Stimulated activated naive CD4-positive, alpha-beta T cell treated with Interleukin-2 at 50 U/mL for 16 hours (primary cell): ENCODE data around the gene FAM169A.
A peak's percentile ranks its signal among the peaks of the same experiment; 100 is the strongest.
"Not testable (repeated sequence)": the region's sequence is repeated elsewhere in the genome, so short reads cannot be mapped to it uniquely, and the experiment has no call there.

Experiments
- DNase-seq: peaks from one replicate; lab custom pipeline; 2025; lab: John Stamatoyannopoulos, UW

FAM169A gene

GRCh38 chr5:74798977-74799911, 66.9 kb downstream of the FAM169A start:
- DNase-seq, result no peak

- DNase-seq, result not testable (repeated sequence)
Observed at GRCh38 chr5:74791669-74792068, 74.5 kb downstream of the FAM169A start.

DNA sequence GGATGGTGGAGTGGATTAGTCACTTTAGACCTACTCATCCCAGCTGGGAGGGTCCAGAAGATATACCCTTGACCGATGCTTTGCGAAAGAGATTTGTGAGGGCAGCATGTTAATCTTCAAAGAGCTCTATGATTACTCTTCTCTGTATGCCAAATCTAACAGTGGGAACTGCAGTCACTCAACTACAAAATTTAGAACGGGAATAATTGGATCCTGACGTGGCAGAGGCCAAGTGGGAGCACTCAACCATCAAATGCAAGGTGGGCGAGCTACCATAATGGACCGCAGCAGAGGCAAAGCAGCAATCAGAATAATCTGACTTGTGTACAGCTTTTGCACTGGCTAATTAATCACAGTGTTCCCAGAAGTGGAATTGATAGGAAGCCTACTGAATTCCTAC, 78.8 kb downstream of the FAM169A start:
- no peak for DNase-seq

- no peak for DNase-seq
Observed at GRCh38 chr5:74786851-74787250, 79.3 kb downstream of the FAM169A start.

DNA sequence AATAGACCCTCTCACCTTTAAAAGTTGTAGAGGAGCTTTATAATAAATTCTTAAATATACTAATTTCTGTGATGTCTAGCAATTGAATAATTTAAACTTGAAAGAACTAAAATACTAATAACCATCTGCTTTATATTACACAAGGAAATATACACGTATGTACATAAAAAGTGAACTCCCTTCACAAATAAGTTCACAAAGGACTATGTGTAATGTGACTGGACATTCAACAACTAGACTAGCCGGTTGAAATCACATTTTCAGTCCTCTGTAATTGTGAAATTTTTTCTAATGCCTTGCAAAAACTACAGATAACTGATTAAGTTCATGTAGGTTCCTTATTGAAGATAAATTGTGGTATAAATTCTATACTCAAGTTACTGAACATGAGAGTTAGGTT, 87.6 kb downstream of the FAM169A start:
- DNase-seq, result no peak

DNA sequence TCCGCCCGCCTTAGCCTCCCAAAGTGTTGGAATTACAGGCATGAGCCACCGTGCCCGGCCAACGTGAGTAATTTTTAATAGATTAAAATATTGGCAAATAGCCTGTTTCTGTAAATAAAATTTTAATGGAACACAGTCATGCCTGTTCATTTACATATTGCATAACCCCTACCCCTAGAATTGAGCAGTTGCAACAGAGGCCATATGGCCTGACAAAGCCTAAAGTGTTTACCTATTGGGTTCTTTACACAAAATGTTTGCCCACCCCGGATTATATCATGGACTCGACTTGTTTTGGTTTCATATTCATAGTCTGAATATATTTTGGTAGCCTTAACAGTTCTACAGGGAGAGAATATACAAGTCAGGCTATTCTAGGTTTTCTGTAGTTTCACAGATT, 93.8 kb downstream of the FAM169A start:
- DNase-seq, result no peak

DNA sequence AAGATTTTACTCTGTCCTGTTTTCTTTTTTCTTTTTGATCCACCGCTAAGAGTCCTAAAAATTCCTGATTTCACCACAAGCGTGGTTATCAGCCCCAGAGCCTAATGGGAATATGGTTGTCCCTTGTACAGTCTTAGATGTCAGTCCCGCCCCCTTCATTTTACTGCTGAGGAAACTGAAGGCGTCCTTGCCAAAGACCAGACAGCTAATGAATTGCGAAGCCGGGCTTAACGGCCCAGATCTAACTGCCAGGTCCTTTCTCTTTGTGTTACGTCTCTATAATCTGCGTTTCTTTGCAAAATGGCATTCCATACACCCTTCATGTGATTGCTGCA, 98.6 kb downstream of the FAM169A start:
- DNase-seq, result peak; percentile 21

GRCh38 chr5:74766849-74767578, 99.2 kb downstream of the FAM169A start, which contains the start of the genes GFM2 and NSA2:
TSS of gene GFM2 (minus strand) at chr5:74767117. CDS start at chr5:74763742, 3,375 bp downstream.
TSS of gene NSA2 (plus strand) at chr5:74767249. CDS start at chr5:74767361, 112 bp downstream.
- peak; percentile 92 for DNase-seq

DNA sequence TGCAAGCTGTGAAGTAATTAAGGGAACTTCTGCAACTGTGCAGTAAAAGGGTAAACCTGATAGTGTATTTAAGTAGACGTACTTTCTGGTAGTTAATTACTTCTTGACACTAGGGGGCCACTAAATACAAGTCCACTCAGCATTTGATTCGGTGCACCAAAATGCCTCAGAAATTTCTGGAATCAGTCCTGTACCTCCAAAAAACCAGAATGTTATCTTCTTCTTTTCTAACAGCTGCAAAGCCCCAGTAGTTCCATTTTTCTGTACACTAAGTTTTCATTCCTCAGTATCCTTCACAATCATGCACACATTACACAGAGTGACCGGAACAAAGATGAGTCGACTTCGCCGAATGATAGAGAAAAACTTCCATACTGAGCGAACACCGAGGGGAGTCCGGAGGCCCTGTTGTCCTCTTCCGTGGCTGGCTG, 99.8 kb downstream of the FAM169A start:
- peak; percentile 3 for DNase-seq

- DNase-seq, result no peak
Observed at GRCh38 chr5:74765929-74766328, 100.3 kb downstream of the FAM169A start.

DNA sequence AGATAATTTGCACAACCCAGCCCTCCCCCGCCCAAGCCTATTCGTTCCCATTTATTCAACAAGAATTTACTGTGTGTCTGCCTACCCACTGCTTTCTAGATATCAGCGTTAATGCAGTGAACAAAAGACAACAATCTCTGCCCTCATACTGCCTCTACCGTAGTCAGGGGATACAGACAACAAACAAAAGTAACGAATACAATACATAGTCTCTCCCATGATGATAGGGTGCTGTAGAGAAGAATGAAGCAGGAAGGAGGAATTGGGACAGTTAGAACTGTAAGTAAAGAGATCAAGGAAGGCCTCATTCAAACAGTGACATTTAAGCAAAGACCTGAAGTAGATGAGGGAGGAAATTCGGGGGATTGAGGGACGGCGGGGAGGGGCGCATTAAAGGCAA, 101.0 kb downstream of the FAM169A start:
- DNase-seq, result no peak

- no peak for DNase-seq
Observed at GRCh38 chr5:74763504-74763903, 102.7 kb downstream of the FAM169A start.

DNA sequence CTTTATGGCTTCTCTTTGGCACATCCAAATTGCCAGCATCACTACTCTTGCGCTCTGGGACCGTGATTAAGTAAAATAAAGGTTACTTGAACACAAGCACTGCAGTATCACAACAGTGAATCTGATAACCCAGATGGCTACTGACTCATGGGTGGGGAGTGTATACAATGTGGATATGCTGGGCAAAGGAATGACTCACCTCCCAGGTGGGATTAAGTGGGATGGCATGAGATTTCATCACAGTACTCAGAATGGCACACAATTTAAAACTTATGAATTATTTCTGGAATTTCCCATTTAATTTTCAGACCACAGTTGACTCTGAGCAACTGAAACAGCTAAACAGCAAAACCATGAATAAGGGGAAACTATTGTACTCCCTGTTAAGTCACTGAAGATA, 103.6 kb downstream of the FAM169A start:
- peak; percentile 3 for DNase-seq

DNA sequence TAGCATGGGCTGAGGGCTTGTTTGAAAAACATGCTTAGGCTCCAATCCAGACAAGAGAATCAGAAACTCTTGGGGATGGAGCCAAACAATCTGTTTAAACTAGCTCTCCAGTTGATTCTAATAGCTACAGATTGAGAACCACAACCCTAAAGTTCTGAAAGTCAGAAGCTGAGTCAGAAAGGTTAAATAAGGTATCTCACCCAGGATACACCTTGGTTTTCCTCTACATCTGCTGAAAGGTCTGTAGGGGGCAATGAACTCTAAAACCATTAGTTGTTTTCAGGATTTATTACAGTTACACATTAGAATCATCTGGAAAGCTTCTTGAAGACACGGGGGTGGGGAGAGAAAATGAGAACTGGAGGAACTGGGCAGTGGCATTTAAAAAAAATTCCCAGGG, 104.9 kb downstream of the FAM169A start:
- DNase-seq, result no peak

DNA sequence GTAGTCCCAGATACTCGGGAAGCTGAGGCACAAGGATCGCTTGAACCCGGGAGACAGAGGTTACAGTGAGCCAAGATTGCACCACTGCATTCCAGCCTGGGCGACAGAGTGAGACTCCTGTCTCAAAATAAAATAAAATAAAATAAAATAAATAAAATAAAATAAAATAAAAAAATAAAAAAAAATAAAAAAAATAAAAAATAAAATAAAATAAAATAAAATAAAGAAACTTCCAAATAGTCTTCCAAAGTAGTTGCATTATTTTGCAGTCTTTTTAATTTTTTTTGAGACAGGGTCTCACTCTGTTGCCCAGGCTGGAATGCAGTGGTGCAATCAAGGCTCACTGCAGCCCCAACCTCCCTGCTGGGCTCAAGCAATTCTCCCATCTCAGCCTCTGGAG, 117.4 kb downstream of the FAM169A start:
- DNase-seq, result not testable (repeated sequence)

GRCh38 chr5:74738406-74738805, 127.8 kb downstream of the FAM169A start:
- DNase-seq, result no peak

DNA sequence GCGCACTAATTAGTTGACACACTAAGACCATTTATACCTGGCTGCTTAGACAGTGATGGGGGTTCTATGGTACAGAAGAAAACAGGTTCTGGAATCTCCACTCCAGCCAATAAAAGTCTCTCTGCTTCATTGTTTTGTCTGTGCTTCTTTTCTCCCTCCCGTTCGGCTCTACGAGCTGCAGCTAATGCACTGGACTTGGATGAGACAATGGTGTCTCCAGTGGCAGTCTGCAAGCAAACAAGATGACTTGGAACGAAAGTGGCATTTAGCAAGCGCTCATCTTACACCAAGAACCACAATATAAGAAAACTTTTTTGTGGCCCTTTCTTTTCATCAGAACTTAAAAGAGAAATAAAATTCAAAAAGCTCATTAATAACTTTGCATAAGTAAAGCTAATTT, 129.4 kb downstream of the FAM169A start:
- no peak for DNase-seq
